HG02885 (cell line): ENCODE results near the gene FGF12.
A peak's percentile ranks its signal among the peaks of the same experiment; 100 is the strongest.
"Not testable (repeated sequence)": the region's sequence is repeated elsewhere in the genome, so short reads cannot be mapped to it uniquely, and the experiment has no call there.

ENCODE experiments used
- ATAC-seq: cut with Tn5 transposase; IDR thresholded peaks from one replicate; pipeline ENCODE4 v1.9.1; 2021; ENCODE audit warnings: mild to moderate bottlenecking; ENCODE audit not compliant: unreplicated experiment, poor library complexity

The FGF12 gene

DNA sequence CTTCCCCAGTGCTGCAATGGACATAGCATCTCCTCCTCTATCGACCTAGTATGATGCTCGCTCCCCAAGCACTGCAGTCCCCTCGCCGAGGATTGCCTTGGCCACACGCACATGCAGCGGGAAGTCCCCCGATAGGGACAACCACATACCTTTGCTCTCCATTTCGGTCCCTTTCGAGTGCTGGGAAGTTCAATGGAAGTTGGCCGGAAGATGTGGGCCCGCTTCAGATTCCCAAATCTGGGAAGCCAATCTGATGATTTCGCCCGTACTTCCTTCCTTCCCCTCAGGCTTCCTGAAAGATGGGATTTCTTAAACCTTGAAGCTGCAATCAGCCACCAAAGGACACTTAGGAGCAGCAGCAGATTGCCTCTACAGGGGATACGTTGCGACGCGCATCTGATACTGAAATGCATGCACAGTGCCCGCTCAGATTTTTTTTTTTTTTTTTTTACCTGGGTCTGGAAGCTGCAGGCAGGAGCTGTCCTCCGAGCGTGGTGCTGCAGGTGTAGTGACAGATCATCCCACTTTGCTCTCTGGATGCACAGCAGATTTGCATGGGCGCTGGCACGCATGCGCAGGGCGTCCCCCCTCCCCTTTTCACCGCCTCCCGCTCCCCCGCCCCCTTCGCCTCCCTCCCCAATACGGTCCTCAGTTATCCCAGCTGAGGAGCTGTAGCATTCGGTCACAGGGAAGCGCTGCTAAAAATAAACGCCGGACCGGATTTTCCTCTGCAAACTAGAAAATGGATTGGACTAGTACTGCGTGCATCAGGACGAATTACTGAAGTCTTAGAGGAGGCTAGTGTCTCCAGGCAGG, at the start of gene FGF12:
TSS of gene FGF12 (minus strand) at position 510 of the 816 bp plus-strand sequence.
- ATAC-seq: no peak

DNA sequence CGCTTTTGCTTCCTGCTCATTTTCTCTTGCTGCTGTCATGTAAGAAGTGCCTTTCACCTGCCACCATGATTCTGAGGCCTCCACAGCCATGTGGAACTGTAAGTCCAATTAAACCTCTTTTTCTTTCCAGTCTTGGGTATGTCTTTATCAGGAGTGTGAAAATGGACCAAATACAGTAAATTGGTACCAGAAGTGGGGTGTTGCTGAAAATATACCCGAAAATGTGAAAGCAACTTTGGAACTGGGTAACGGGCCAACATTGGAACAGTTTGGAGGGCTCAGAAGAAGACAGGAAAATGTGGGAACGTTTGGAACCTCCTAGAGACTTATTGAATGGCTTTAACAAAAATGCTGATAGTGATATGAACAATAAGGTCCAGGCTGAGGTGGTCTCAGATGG, 47.0 kb upstream of the FGF12 start:
- not testable (repeated sequence) for ATAC-seq

DNA sequence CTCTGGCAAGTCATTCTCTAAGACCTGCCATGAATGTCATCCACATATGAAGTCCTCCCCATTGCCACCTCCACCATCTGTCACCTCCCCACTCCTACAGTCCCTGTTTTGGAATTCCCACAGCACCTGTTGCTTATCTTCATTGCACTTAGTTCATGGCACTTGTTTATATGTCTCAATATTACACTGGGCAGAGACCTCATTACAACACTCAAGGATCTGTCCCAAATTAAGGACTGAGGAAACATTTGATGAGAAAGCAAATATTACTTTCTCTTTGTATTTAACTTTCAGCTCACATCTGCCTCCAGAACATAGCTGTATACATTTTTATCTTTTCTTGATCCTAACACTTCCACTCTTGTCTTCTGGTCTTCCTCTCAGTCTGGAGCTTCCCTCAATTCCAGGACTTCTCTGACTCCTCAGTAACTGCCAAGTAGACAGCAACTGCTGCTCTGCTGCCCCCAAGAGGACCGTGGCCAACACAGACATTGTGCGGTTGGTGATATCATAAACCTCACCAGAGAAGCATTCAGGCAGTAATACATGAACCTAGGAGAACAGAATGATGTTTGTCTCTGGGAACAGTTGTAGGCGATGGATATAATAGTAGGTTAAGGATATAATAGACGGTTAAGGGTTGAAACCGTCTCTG, 45.0 kb upstream of the FGF12 start:
- ATAC-seq: peak; percentile 61

DNA sequence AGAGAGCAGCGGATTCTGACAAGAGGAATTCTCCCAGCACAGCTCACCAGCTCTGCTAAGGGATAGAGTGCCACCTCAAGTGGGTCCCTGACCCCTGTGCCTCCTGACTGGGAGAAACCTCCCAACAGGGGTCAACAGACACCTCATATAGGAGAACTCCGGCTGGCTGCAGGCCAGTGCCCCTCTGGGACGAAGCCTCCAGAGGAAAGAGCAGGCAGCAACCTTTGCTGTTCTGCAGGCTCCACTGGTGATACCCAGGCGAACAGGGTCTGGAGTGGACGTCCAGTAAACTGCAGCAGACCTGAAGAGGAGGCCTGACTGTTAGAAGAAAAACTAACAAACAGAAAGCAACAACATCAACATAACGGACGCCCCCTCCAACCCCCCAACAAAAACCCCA, 31.3 kb upstream of the FGF12 start:
- no peak for ATAC-seq

DNA sequence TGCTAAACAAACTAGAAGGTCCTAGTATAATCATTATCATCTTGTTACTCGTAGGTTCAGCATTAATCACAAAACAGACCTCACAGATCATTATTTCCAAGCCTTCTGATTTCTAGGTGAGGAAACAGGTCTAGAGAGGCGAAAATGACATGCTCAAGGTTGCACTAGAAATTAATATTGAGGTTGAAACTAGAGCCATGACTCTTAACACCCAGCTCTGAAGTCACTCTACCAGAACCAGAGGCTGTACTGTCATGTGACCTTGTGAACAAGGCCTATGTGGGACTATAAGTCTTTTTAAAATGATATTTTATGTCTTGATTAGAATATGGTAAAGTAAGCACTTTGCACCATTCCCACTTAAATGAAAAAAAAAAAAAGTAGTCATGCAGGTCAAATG, 23.8 kb upstream of the FGF12 start:
- no peak for ATAC-seq

DNA sequence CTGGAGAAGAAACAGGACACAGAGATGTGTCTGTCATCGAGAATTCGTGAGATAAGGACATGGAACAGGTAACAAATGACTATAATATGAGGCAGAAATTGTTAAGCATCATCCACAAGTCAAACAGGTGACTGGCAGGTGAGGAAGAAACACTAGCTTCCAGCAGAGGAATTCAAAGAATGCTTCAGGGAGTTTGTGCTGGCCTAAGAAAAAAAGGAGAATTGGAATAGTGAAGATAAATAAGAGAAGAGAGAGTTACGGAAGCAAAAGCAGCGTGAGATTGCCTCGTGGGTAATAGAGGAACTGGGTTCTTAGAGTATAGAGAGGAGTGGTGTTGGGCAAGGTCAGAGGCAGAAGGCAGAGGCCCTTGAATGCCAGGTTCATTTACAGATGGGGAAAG, 22.9 kb upstream of the FGF12 start:
- no peak for ATAC-seq

DNA sequence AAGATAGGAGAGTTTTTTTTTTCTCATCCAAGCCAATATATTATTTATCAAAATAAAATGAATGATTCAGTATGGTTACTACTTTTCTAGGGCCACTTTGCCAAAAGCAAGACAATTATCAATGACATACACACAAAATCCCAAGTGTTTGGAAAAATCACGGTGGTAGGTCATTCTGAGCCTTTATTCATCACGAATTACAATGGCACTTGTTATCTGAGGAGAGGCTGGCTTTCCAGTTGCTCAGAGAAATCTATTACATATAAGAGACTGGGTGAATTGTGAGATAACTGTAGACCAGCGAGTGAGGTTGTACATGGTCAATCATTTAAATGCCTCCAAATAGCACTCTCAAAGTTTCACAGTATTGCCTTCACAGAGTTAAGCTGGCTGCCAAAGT, 20.4 kb upstream of the FGF12 start:
- ATAC-seq: no peak

DNA sequence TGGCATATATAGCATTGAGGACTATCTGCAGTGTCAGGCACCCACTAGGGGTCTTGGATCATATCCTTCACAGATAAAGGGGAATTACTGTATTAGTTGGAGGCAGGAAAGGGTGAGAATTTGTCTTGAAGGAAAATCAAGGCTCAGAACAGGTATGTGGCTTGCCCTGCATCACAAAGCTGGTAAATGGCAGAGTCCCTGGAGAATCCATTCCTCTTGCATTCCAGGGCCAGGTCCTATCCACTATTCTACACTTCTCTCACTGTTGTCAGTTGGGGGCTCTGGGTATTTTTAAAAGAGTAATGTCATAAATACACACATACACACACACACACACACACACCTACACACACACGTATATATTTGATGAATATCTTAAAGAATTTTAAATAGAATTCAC, 19.8 kb upstream of the FGF12 start:
- ATAC-seq: no peak

DNA sequence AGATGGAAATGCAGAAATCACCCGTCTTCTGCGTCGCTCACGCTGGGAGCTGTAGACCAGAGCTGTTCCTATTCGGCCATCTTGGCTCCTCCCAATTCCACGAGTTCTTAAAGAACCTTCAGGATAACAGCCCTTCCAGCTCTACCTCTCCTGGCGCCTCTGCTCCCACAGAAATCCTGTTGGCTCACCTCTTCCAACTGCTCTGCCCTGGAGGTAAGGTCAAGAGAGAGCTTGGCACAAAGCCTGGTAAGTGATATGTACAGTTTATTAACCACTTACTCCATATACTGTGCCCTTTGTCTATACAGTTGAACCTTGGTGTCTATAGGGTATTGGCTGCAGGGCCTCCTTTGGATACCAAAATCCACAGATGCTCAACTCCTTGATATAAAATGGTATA, 17.8 kb upstream of the FGF12 start:
- no peak for ATAC-seq

DNA sequence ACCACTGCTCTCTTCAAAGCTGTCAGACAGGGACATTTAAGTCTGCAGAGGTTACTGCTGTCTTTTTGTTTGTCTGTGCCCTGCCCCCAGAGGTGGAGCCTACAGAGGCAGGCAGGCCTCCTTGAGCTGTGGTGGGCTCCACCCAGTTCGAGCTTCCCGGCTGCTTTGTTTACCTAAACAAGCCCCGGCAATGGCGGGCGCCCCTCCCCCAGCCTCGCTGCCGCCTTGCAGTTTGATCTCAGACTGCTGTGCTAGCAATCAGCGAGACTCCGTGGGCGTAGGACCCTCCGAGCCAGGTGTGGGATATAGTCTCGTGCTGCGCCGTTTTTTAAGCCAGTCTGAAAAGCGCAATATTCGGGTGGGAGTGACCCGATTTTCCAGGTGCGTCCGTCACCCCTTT, 17.3 kb upstream of the FGF12 start:
- not testable (repeated sequence) for ATAC-seq

DNA sequence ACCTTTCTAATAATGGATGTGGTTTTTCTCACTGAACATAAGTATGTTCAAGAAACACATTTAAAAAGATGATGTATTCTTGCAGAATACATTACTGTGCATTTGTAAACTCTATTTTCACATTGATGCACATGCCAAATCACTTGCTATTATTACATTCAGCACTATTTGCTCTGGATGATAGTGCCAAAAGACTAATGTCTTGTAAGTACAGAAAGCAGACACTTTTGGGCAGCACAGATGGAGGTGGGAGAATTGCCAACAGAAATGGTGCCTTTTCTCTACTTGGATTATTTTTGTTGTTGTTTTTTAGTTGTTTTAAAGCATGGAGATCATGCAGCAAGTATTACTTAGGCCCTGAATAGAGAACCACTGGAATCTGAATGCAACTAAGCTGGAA, 10.2 kb upstream of the FGF12 start:
- ATAC-seq: no peak

DNA sequence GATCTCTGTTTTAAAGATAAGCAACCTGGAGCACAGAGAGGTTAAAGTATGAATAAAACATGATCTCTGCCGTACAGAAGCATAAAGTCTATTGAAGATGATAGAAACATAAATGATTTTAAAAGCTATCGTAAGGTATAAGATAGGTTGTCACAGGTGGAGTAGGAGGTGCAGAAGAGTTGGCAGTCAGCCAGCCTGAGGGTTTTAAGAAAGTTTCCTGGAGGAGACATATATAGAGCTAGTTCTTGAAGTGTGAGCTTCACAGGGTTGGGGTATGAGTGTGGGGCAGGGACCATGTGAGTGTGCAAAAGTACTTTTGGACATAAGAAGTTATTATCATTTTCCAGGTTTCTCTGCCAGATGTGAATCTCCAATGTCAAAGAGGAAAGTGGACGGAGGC, 3.9 kb upstream of the FGF12 start:
- no peak for ATAC-seq

DNA sequence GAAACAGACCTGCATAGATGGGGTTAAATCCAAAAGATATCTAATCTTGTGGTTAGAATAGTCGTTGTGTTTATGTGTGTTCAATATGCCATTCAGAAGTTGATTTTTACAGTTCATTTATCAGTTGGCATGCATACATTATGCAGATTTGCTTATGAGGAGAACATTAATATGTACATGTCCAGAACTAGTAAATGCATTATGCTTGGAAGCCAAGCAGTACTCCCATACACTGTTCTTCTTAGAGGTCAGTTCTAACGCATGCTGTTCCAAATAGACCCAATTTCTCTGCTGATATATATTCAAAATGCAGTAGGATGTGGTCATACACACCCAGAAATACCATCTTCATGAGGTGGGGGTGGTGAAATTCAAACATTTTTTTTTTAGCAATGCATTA, 956 bp downstream of the FGF12 start:
- no peak for ATAC-seq

DNA sequence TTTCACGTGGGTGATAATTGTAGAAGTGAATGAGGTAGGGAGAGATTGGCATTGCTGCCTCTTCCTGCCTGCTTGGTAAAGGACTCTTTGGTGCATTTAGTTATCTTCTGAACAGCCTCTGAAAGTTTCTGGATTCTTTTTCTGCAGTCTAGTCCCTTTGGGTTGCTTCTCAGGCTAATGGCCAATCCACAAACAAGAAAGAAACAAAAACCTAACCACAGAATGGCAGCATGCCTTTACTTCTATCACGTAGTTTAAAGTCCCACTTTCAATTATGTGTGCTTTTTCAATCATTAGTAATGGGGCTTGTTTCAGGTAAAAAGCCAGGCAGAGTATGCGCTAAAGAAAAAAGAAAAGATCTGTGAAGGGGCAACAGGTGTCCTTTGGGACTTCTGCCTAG, 7.4 kb downstream of the FGF12 start:
- ATAC-seq: no peak

DNA sequence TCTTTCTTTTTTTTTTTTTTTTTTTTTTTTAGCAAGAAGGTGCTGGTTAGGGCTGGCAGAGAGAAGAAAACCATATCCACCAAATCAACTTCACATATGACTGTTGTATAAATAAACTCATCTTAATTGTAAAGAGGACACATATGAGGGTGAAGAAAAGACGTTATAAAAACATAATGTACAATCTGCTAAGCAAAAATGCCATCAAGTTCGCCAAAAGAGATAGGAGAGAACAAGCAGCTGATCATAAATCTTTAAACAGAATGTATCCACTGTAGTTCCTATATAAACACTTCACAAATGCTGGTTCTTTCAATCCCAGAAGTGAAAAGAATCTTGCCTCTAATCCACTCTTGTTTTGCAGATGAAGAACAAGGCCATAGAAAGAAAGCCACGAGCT, 9.2 kb downstream of the FGF12 start:
- no peak for ATAC-seq

DNA sequence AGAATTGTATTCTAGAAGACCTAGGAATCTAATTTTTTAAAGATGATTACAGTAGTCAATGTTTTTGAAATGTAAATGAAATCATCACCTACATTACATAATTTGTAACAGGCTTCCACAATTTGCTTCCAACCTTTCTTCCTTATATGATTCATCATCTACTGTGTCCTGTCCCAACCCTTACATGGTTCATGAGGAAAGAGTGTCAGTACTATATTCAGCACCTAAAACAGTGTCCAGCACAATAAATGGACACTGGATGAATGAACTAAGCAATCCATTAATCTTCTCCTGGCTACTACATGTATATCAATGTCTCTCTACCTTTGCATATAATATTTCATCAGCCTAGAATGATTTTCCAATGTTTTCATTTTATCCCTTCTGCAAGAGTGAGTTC, 12.2 kb downstream of the FGF12 start:
- no peak for ATAC-seq

DNA sequence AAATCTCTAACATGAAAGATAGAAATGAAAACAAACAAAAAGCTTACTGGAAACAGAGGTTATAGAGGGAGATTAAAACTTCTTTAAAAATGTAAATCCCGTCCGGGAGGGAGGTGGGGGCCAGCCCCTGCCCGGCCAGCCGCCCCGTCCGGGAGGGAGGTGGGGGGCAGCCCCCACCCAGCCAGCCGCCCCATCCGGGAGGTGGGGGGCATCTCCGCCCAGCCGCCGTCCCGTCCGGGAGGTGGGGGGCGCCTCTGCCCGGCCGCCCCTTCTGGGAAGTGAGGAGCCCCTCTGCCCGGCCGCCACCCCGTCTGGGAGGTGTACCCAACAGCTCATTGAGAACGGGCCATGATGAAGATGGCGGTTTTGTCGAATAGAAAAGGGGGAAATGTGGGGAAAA, 16.2 kb downstream of the FGF12 start:
- ATAC-seq: not testable (repeated sequence)

DNA sequence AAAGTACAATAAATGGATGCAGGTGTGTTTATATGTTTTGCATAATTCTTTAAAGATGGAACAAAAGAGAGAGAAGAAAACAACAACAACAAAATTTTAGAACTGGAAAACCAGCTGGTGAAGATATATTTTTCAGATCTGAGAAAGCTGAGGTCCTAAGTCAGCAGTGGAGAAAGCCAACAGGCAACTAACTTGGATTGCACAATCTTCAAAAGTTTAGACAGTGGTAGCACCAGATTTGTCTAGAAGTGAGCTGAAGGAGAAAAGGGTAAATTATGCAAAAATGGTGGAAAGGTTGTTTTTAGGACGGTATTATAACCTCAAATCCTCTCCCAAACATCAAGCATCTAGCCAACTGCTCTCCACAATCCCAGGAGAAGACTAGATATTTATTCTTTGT, 17.0 kb downstream of the FGF12 start:
- no peak for ATAC-seq

DNA sequence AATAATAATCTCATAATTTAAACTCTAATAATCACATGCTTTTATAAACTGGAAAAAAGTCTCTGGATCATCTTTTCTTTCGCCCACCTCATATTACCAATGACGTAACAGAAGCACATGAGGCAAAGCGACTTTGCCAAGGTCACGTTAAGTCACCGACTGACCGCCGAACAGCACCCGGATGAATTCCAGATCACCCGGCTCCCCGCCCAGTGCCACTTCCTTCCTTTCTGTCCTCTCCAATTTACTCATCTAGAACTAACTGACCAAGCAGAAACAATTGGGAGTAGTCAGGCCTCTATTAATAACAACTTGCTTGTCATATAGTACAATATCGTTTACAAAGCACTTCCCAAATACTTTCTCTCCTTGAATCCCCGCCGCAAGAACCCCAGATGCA, 21.1 kb downstream of the FGF12 start:
- no peak for ATAC-seq

DNA sequence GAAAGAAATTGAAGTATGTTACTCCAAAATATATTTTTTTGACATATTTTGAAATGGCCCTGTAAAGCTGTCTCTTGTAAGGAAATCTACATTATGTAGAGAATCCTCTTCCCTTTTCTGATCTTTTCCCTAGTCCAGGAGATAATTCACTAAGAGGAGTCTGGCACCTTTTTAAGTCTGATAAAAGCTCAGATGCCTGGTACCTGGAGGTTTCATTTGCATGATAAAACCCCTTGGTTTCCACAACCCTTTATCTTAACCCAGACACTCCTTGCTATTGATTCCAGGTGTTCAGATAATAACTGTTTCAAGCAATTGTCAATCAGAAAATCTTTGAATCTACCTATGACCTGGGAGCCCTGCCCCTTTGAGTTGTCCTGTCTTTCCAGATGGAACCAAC, 26.5 kb downstream of the FGF12 start:
- ATAC-seq: no peak

DNA sequence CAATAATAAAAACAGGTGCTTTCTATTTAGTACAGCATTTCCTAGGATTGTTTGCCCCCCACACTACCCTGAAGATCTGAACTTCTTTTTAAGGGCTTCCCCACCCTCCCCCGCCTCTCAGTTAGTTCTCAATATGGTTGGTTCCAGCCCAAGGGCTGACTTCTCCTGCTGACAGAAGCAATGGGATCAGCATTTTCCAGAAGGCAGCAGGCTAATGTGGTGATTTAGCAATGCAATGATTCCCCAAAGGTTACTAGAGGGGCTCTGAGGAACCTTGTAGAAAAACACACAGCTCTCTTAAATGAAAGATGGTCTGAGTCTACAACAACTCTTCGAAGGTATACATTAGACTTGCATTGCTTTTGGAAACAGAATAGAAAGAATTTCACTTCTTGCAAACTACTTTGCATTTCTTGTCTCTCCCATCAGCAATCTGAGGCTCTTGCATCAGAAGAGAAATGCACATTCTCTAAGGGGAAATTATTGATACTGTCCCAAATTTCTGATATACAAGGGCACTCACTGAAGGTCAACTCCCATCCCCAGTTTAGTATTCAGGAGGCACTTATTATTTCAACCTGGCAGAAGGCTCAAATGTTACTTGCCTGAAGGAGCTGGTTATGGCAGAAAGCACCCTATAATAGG, 30.3 kb downstream of the FGF12 start:
- ATAC-seq: no peak
